Transverse colon (tissue), 4 donors: Measurements from ENCODE around the gene PC.

Experiments
- CTCF ChIP-seq, 5 experiments: fragments of 200-600 bp in 3 of 5; fragments of 450-650 bp in 2 of 5; sonication (generic) in 3 of 5; IDR thresholded peaks; 1 replicate in 2 of 5; 2 replicates in 3 of 5; pipeline ENCODE4 v1.5.1; 2016 to 2017; ENCODE audit warnings: antibody characterized with exemption in 5 of 5, inconsistent platforms in 3 of 5, mild to moderate bottlenecking in 2 of 5, moderate library complexity in 1 of 5
- EP300 ChIP-seq: sonication (generic); formaldehyde crosslinking; IDR thresholded peaks from one replicate; pipeline ENCODE4 v1.6.1; 2017; ENCODE audit warnings: antibody characterized with exemption, low read depth
- POLR2A ChIP-seq: fragments of 450-650 bp; IDR thresholded peaks from one replicate; pipeline ENCODE4 v1.6.1; 2016; ENCODE audit warnings: antibody characterized with exemption, mild to moderate bottlenecking, moderate library complexity
- POLR2AphosphoS5 ChIP-seq, 3 donors: sonication (generic); formaldehyde crosslinking; IDR thresholded peaks; one replicate each; pipeline ENCODE4 v1.6.1; 2016; ENCODE audit warnings: antibody characterized with exemption in 3 of 3

- no peak for TF ChIP-seq EP300
- TF ChIP-seq CTCF (IDR thresholded peaks at IDR 0.05) = no peak
- no peak for TF ChIP-seq POLR2A
- no peak for TF ChIP-seq POLR2AphosphoS5 (IDR thresholded peaks at IDR 0.05)
Observed at GRCh38 chr11:66973956-66974580, 15.9 kb upstream of the PC start.
